Upper lobe of right lung (tissue), 1 donor: ENCODE results near the gene ANP32E. TPM values are rescaled to one million over a fixed set of nuclear protein-coding genes. Genes with fewer than 3 reads are reported as not detected.
"Not testable (repeated sequence)": the region's sequence is repeated elsewhere in the genome, so short reads cannot be mapped to it uniquely, and the experiment has no call there.

Source experiments
- ATAC-seq: fragments of 200-7000 bp; cut with Tn5 transposase; one replicate; pipeline ENCODE4 v1.9.1; 2020; ENCODE audit warnings: mild to moderate bottlenecking, moderate library complexity
- DNase-seq: peaks from one replicate; pipeline ENCODE4 v3.0.0-alpha.2; 2020
- H3K27ac ChIP-seq: fragments of 200-600 bp; one replicate; pipeline ENCODE4 v1.8.0; 2022
- H3K27me3 ChIP-seq: fragments of 200-600 bp; one replicate; pipeline ENCODE4 v1.8.0; 2022; ENCODE audit warnings: mild to moderate bottlenecking
- H3K36me3 ChIP-seq: fragments of 200-600 bp; one replicate; pipeline ENCODE4 v1.8.0; 2022
- H3K4me1 ChIP-seq: fragments of 200-600 bp; one replicate; pipeline ENCODE4 v1.8.0; 2022
- H3K4me3 ChIP-seq: fragments of 200-600 bp; one replicate; pipeline ENCODE4 v1.8.0; 2022; ENCODE audit warnings: mild to moderate bottlenecking
- H3K9me3 ChIP-seq: fragments of 200-600 bp; one replicate; pipeline ENCODE4 v1.8.0; 2022
- CTCF ChIP-seq: fragments of 200-600 bp; IDR thresholded peaks from one replicate; pipeline ENCODE4 v1.8.0; 2022; ENCODE audit warnings: antibody characterized with exemption
- intact Hi-C: fragments of 100-400 bp; cut with DNase I; formaldehyde crosslinking; loops from one replicate; pipeline ENCODE4 v1.11.0; 2022
- total RNA-seq: library from RNA; stranded (reverse); fragmentation: NEBNext Ultra II Directional; extraction: Animal tissue kit (Norgen Biotek cat#: 25700); gene quantifications from one replicate; pipeline ENCODE4 v1.2.1, GENCODE V29; 2021
- donor health status: DM: no; HTN: yes; CAD: no; lungs with severe emphysema.

Gene ANP32E
- total RNA-seq, 1 donor from 2014 or later: 29.6 TPM

- no peaks in the 10 kb centered on the region for H3K9me3 ChIP-seq
These were observed 1.2 kb downstream of the ANP32E start for GRCh38 chr1:150234566-150235293.

GRCh38 chr1:150234309-150234565 is 1.7 kb downstream of the ANP32E start:
- ATAC-seq: no peak
- TF ChIP-seq CTCF: no peak
- Histone ChIP-seq H3K4me1 (peaks cover 18% of the 10 kb centered on the region), H3K9me3 (no peaks in the 10 kb centered on the region), H3K36me3 (peaks cover 10% of the 10 kb centered on the region), H3K27ac (peak overlapping the region; percentile 97), H3K27me3 (no peaks in the 10 kb centered on the region), H3K4me3 (peak overlapping the region; percentile 84)
- intact Hi-C loops: no loop called here
- no peak for DNase-seq

More at GRCh38 chr1:150234566-150235293, 1.2 kb downstream of the ANP32E start:
- Histone ChIP-seq H3K27me3 (no peaks in the 10 kb centered on the region), H3K4me3 (peak overlapping the region; percentile 84), H3K27ac (peak overlapping the region; percentile 97), H3K36me3 (peaks cover 9% of the 10 kb centered on the region), H3K4me1 (peaks cover 18% of the 10 kb centered on the region)
- intact Hi-C loops: no loop called here
- DNase-seq: peak; percentile 92
- no peak for TF ChIP-seq CTCF
- peak; percentile 73 for ATAC-seq

- intact Hi-C loops: no loop called here
- peak; percentile 72 for DNase-seq
These were observed 2.3 kb downstream of the ANP32E start for GRCh38 chr1:150233359-150234308.

GRCh38 chr1:150232921-150233320 is 3.0 kb downstream of the ANP32E start:
- Histone ChIP-seq H3K4me3 (peak overlapping the region; percentile 84), H3K4me1 (peaks cover 18% of the 10 kb centered on the region), H3K27ac (peak overlapping the region; percentile 97), H3K36me3 (peaks cover 24% of the 10 kb centered on the region)
- ATAC-seq, H3K9me3 ChIP-seq, intact Hi-C loops, H3K27me3 ChIP-seq: not testable (repeated sequence)
- DNase-seq: peak; percentile 53

More at GRCh38 chr1:150233359-150234308, 2.3 kb downstream of the ANP32E start:
- Histone ChIP-seq H3K27me3 (no peaks in the 10 kb centered on the region), H3K9me3 (no peaks in the 10 kb centered on the region), H3K36me3 (peaks cover 16% of the 10 kb centered on the region), H3K4me1 (peaks cover 18% of the 10 kb centered on the region), H3K4me3 (peak overlapping the region; percentile 84), H3K27ac (peak overlapping the region; percentile 97)
- TF ChIP-seq CTCF: no peak
- peak; percentile 11 for ATAC-seq

- H3K27me3 ChIP-seq, H3K4me3 ChIP-seq, H3K9me3 ChIP-seq, intact Hi-C loops, H3K27ac ChIP-seq, ATAC-seq, H3K4me1 ChIP-seq: not testable (repeated sequence)
- H3K36me3 ChIP-seq: peaks cover 63% of the 10 kb centered on the region
- peak; percentile 39 for DNase-seq
These were observed 7.7 kb downstream of the ANP32E start for GRCh38 chr1:150228246-150228645.

- no peak for DNase-seq
- intact Hi-C loops: no loop called here
- TF ChIP-seq CTCF: no peak
- H3K27ac ChIP-seq: no peak overlapping the region
- no peaks in the 10 kb centered on the region for H3K4me1 ChIP-seq
- no peak overlapping the region for H3K4me3 ChIP-seq
- H3K9me3 ChIP-seq: no peaks in the 10 kb centered on the region
- H3K36me3 ChIP-seq: peaks cover 73% of the 10 kb centered on the region
- no peak for ATAC-seq
- no peaks in the 10 kb centered on the region for H3K27me3 ChIP-seq
These were observed 8.7 kb downstream of the ANP32E start for GRCh38 chr1:150227228-150227627.
